Fibroblast of skin of left quadriceps (primary cell): ENCODE measurements around the gene CDYL2.

ENCODE experiments used
- DNase-seq, 2 experiments: peaks; one replicate each; pipeline ENCODE4 v3.0.0-alpha.2; 2013; ENCODE audit warnings: low read depth in 2 of 2

CDYL2 gene

GRCh38 chr16:80554033-80554432, 250.4 kb downstream of the CDYL2 start:
- no peak for DNase-seq

GRCh38 chr16:80552277-80552676, 252.1 kb downstream of the CDYL2 start:
- no peak for DNase-seq
